Measurements from ENCODE around the gene RAMP1.

RAMP1 gene

DNA sequence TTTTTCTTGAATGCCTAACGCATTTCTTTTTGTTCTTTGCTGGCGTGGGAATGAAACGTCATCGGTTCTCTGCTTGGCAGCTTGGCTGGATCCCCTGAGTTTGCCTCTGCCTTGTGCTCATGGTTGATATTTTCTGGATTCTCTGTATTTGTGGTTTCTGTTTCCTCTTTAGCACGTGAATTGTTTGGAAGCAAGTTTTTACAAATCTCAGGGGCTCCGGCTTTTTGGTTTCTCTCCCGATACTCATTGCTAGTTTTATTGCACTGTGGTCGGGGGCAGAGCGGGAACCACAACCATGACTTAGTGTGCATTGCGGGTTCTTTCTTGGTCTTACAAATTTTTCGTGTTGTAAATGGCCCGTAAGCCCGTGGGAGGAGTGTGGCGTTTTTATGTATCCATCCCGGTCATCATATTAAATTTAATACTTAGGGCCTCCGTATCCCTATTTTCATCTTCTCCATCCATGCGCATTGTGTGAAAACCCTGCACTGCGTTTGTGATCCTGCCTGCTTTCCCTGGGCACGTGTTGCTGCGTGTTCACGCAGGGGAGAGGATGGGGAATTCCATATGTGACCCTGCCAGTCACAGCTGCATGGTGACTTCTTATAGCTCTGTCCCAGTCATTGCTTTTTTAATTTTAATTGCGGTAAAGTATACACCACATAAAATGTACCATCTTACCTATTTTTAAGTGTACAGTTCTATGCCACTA is 9.4 kb downstream of the RAMP1 start:
- Histone ChIP-seq H3K4me3 (ENCODE audit: insufficient read length, low read depth) (no peak overlapping the region), H3K27me3 (ENCODE audit: insufficient read depth, insufficient read length) (no peaks in the 10 kb centered on the region), H3K36me3 (ENCODE audit: insufficient read depth, insufficient read length, low read length) (no peaks in the 10 kb centered on the region), H3K9me3 (ENCODE audit: insufficient read depth, low read length) (peaks cover 22% of the 10 kb centered on the region; the same call in 1 of the 2 replicates), H3K9ac (ENCODE audit: insufficient read length, low read depth) (no peak overlapping the region), H3K4me1 (ENCODE audit: insufficient read depth, insufficient read length) (peaks cover 16% of the 10 kb centered on the region)
- TF ChIP-seq YY1 (IDR thresholded peaks at IDR 0.05; ENCODE audit: insufficient read depth, insufficient read length): no peak
- no peak for TF ChIP-seq SUZ12 (IDR thresholded peaks at IDR 0.05; ENCODE audit: extremely low read depth, insufficient read depth, insufficient read length)
- no peak for TF ChIP-seq ZNF274 (IDR thresholded peaks at IDR 0.05; ENCODE audit: low read depth, low read length)
- DNase-seq (ENCODE audit: low read depth, low spot score): no peak

DNA sequence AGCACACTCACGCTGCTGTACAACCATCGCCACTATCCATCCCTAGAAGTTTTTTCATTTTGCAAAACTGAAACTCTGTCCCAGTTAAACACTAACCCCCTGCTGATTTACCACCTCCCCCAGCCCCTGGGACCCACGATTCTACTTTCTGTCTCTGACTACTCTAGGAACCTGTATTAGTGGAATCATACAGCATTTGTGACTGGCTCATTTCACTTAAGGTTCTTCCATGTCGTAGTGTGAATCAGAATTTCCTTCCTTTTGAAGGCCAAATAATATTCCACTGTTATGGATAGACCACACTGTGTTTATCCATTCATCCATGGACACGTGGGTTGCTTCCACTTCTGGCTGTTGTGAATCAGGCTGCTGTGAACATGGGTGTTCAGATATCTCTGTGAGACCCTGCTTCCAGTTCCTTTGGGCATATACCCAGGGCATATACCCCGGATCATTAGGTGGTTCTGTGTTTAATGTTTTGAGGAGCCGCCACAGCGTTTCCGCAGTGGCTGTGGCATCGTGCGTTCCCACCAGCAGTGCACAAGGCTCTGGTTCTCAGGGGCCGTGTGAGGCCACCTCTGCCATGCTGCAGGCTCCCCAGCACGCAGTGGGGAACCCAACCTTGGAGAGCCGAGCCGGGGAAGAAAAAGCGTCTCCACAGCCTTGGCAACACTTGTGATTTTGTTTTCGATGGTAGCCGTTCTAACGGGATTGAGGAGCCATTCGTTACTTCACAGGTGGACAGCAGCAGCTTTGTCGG is 10.1 kb downstream of the RAMP1 start:
- TF ChIP-seq SUZ12 (IDR thresholded peaks at IDR 0.05; ENCODE audit: extremely low read depth, insufficient read depth, insufficient read length) (no peak), YY1 (IDR thresholded peaks at IDR 0.05; ENCODE audit: insufficient read depth, insufficient read length) (no peak), ZNF274 (IDR thresholded peaks at IDR 0.05; ENCODE audit: low read depth, low read length) (no peak)
- no peak overlapping the region for H3K4me3 ChIP-seq (ENCODE audit: insufficient read length, low read depth)
- H3K9me3 ChIP-seq (ENCODE audit: insufficient read depth, low read length): peaks cover 22% of the 10 kb centered on the region; the same call in 1 of the 2 replicates
- no peak overlapping the region for H3K9ac ChIP-seq (ENCODE audit: insufficient read length, low read depth)
- peaks cover 10% of the 10 kb centered on the region for H3K4me1 ChIP-seq (ENCODE audit: insufficient read depth, insufficient read length)
- no peaks in the 10 kb centered on the region for H3K27me3 ChIP-seq (ENCODE audit: insufficient read depth, insufficient read length)
- no peaks in the 10 kb centered on the region for H3K36me3 ChIP-seq (ENCODE audit: insufficient read depth, insufficient read length, low read length)
- DNase-seq (ENCODE audit: low read depth, low spot score): no peak

DNA sequence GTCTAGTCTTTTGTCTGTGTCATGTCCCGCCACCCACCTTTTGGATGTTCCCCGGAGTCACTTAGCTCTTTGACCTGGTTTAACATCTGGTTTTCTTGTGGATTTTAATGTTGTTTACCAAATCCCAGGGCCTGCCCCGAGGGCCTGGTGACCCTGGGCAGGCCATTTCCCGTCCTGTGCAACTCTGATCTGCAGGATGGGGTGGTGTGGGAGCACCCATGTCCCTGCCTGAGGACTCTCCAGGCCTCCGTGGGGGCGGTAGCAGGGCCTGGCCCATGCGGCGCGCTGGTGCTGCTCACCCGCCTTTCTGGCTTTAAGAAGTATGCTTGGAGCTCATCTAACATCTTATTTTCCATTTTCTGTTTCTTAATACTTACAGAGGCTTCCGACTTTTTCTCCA is 10.7 kb downstream of the RAMP1 start:
- no peak for DNase-seq (ENCODE audit: low read depth, low spot score)
- TF ChIP-seq SUZ12 (IDR thresholded peaks at IDR 0.05; ENCODE audit: extremely low read depth, insufficient read depth, insufficient read length) (no peak), YY1 (IDR thresholded peaks at IDR 0.05; ENCODE audit: insufficient read depth, insufficient read length) (no peak), ZNF274 (IDR thresholded peaks at IDR 0.05; ENCODE audit: low read depth, low read length) (no peak)
- H3K4me3 ChIP-seq (ENCODE audit: insufficient read length, low read depth): no peak overlapping the region
- H3K27me3 ChIP-seq (ENCODE audit: insufficient read depth, insufficient read length): no peaks in the 10 kb centered on the region
- no peaks in the 10 kb centered on the region for H3K36me3 ChIP-seq (ENCODE audit: insufficient read depth, insufficient read length, low read length)
- H3K4me1 ChIP-seq (ENCODE audit: insufficient read depth, insufficient read length): peaks cover 5% of the 10 kb centered on the region
- peaks cover 22% of the 10 kb centered on the region; the same call in 1 of the 2 replicates for H3K9me3 ChIP-seq (ENCODE audit: insufficient read depth, low read length)
- no peak overlapping the region for H3K9ac ChIP-seq (ENCODE audit: insufficient read length, low read depth)

DNA sequence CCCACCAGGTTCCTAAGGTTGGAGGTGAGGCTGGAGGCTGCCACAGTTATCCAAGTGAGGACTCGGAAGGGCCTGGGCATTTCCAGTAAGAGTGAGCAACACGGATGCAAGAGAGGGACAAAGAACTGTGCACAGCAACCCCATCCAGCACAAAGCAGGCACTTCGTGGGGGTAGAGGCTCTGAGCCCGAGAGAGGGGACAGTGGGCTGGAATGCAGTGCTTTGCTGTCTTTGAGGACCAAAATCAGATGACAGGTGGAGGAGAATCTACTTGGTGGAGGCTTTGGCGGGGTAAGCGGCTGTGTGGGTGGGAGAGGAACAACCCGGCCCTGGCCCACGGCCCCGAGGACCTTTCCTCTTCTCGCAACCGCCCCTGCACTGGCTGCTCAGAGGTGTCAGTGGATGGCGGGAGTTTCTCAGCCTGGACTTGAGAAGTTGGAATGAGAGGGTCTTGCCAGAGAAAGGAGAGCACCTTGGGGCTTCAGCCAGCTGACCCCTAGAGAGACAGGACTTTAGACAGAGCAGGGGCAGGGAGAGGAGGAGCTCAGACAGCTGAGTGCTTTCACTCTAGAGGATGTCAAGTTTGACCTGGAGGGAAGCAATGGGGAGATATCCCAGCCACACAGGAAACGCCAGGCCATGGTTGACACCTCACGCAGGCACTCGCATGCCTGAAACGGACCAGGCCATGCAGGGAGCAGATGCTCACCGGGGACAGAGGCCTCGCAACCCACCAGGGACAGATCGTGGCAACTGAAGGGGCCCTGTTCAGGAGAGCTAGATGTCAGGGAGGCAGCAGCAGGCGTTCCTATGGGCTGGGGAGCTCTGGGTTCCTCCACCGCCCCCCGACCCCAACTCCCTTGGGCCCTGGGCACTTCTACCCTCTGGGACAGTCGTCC is 11.6 kb downstream of the RAMP1 start:
- Histone ChIP-seq H3K9ac (ENCODE audit: insufficient read length, low read depth) (no peak overlapping the region), H3K27me3 (ENCODE audit: insufficient read depth, insufficient read length) (no peaks in the 10 kb centered on the region), H3K9me3 (ENCODE audit: insufficient read depth, low read length) (peaks cover 22% of the 10 kb centered on the region; the same call in 1 of the 2 replicates), H3K4me1 (ENCODE audit: insufficient read depth, insufficient read length) (peaks cover 4% of the 10 kb centered on the region), H3K4me3 (ENCODE audit: insufficient read length, low read depth) (no peak overlapping the region), H3K36me3 (ENCODE audit: insufficient read depth, insufficient read length, low read length) (no peaks in the 10 kb centered on the region)
- TF ChIP-seq SUZ12 (IDR thresholded peaks at IDR 0.05; ENCODE audit: extremely low read depth, insufficient read depth, insufficient read length) (no peak), YY1 (IDR thresholded peaks at IDR 0.05; ENCODE audit: insufficient read depth, insufficient read length) (no peak), ZNF274 (IDR thresholded peaks at IDR 0.05; ENCODE audit: low read depth, low read length) (no peak)
- no peak for DNase-seq (ENCODE audit: low read depth, low spot score)

DNA sequence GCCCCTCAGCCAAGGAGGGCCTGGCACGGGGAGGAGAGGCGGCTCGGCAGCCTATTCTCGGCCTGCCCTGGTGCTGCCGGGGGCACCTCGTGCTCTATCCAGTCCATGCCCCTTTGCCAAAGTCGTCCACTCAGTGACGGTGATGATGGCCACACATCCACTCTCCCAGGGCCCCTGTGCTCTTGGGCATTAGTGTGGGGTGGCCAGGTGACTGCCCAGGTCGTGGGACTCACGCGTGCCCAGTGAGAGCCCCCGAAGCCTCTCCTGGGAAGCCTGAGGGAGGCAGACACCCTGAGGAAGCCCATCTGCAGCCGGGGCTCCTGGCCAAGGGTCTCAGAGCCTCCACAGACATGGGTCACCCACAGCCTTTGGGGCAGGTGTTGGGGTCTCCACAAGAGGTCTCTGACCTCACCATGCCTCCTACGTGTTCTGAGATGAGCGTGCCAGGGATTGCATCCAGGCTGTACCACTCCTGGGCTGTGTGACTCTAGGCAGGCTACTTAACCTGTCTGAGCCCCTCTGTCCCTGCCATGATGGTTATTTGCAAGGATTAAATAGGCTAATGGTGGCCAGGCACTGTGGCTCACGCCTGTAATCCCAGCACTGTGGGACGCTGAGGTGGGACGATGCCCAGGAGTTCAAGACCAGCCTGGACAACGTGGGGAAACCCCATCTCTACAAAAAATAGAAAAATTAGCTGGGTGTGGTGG is 12.9 kb downstream of the RAMP1 start:
- no peak for TF ChIP-seq ZNF274 (IDR thresholded peaks at IDR 0.05; ENCODE audit: low read depth, low read length)
- TF ChIP-seq YY1 (IDR thresholded peaks at IDR 0.05; ENCODE audit: insufficient read depth, insufficient read length): no peak
- TF ChIP-seq SUZ12 (IDR thresholded peaks at IDR 0.05; ENCODE audit: extremely low read depth, insufficient read depth, insufficient read length): no peak
- Histone ChIP-seq H3K4me3 (ENCODE audit: insufficient read length, low read depth) (no peak overlapping the region), H3K27me3 (ENCODE audit: insufficient read depth, insufficient read length) (no peaks in the 10 kb centered on the region), H3K4me1 (ENCODE audit: insufficient read depth, insufficient read length) (peaks cover 10% of the 10 kb centered on the region), H3K9ac (ENCODE audit: insufficient read length, low read depth) (no peak overlapping the region), H3K36me3 (ENCODE audit: insufficient read depth, insufficient read length, low read length) (no peaks in the 10 kb centered on the region), H3K9me3 (ENCODE audit: insufficient read depth, low read length) (peaks cover 22% of the 10 kb centered on the region; the same call in 1 of the 2 replicates)
- no peak for DNase-seq (ENCODE audit: low read depth, low spot score)

DNA sequence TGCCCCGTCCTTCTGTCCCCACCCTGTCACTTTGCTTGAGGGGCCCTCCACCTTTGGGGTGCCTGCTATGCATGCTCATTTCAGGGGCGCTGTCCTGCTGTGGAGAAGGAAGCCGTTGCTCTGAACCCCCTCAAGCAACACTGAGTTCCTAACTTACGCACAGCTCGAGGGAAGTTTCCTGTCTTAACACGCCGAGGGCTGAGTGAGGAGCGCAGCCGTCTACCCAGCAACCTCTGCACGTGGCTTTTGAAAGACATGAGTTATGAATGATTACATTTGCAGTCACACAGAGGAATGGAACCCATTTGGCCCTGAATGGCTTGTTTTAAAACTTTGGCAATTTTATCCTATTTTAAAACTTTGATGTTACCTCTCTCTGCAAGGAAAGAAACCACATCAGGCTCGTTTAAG is 14.0 kb downstream of the RAMP1 start:
- TF ChIP-seq ZNF274 (IDR thresholded peaks at IDR 0.05; ENCODE audit: low read depth, low read length) (no peak), YY1 (IDR thresholded peaks at IDR 0.05; ENCODE audit: insufficient read depth, insufficient read length) (no peak), SUZ12 (IDR thresholded peaks at IDR 0.05; ENCODE audit: extremely low read depth, insufficient read depth, insufficient read length) (no peak)
- Histone ChIP-seq H3K9me3 (ENCODE audit: insufficient read depth, low read length) (peaks cover 22% of the 10 kb centered on the region; the same call in 1 of the 2 replicates), H3K36me3 (ENCODE audit: insufficient read depth, insufficient read length, low read length) (no peaks in the 10 kb centered on the region), H3K27me3 (ENCODE audit: insufficient read depth, insufficient read length) (no peaks in the 10 kb centered on the region), H3K4me1 (ENCODE audit: insufficient read depth, insufficient read length) (peaks cover 15% of the 10 kb centered on the region), H3K4me3 (ENCODE audit: insufficient read length, low read depth) (no peak overlapping the region), H3K9ac (ENCODE audit: insufficient read length, low read depth) (no peak overlapping the region)
- DNase-seq (ENCODE audit: low read depth, low spot score): no peak
